OCI-LY7 (cell line): Measurements from ENCODE around the gene CLEC16A. TPM values are rescaled to one million over a fixed set of nuclear protein-coding genes. Genes with fewer than 3 reads are reported as not detected.

ENCODE experiments used
- BruUV-seq: library from RNA; stranded (reverse); fragments of 400-500 nt; replicated peaks from 2 replicates; lab custom pipeline; 2021; lab: Mats Ljungman, UMichigan
- CTCF ChIA-PET: fragments of 300-600 bp; sonication (Branson Sonifier 250); formaldehyde crosslinking; loops from one replicate; lab custom pipeline; 2022; ENCODE audit warnings: antibody characterized with exemption; ENCODE audit not compliant: unreplicated experiment; lab: Charles Lee
- POLR2A ChIA-PET: fragments of 300-600 bp; sonication (Branson Sonifier 250); formaldehyde crosslinking; loops from one replicate; lab custom pipeline; 2022; ENCODE audit warnings: antibody characterized with exemption; lab: Charles Lee
- DNase-seq: peaks from one replicate; pipeline ENCODE4 v3.0.0-alpha.2; 2015; ENCODE audit warnings: low spot score
- H2AFZ ChIP-seq: fragments of 200-600 bp; sonication (generic), shearing (Covaris generic); 2 replicates; pipeline ENCODE4 v1.6.1; 2014; ENCODE audit warnings: mild to moderate bottlenecking, antibody characterized with exemption, low read length, moderate library complexity
- H3K27ac ChIP-seq: fragments of 200-600 bp; sonication (generic); 2 replicates; pipeline ENCODE4 v1.5.1; 2014; ENCODE audit warnings: mixed run types, low read depth, mild to moderate bottlenecking, moderate library complexity, low read length, inconsistent platforms; ENCODE audit not compliant: poor library complexity, severe bottlenecking
- H3K36me3 ChIP-seq: fragments of 200-600 bp; sonication (generic); 2 replicates; pipeline ENCODE4 v1.6.1; 2014; ENCODE audit warnings: mild to moderate bottlenecking, antibody characterized with exemption, low read length, moderate library complexity, mixed read lengths; ENCODE audit not compliant: insufficient read depth
- H3K4me1 ChIP-seq: fragments of 200-600 bp; sonication (generic); 2 replicates; pipeline ENCODE4 v1.5.1; 2014; ENCODE audit warnings: mild to moderate bottlenecking, low read length; ENCODE audit not compliant: insufficient read depth, poor library complexity, severe bottlenecking
- H3K4me2 ChIP-seq: fragments of 200-600 bp; sonication (generic); 2 replicates; pipeline ENCODE4 v1.6.1; 2014; ENCODE audit warnings: mild to moderate bottlenecking, low read length
- H3K4me3 ChIP-seq: fragments of 200-600 bp; sonication (generic); 2 replicates; pipeline ENCODE4 v1.5.1; 2014; ENCODE audit warnings: mild to moderate bottlenecking, low read depth, low read length; ENCODE audit not compliant: poor library complexity, severe bottlenecking
- H3K79me2 ChIP-seq: fragments of 200-600 bp; sonication (generic); 2 replicates; pipeline ENCODE4 v1.6.1; 2016; ENCODE audit warnings: low read depth, mild to moderate bottlenecking, low read length, moderate library complexity, mixed read lengths; ENCODE audit not compliant: insufficient read depth
- H3K9me2 ChIP-seq: fragments of 200-600 bp; sonication (generic); 2 replicates; pipeline ENCODE4 v1.6.1; 2016; ENCODE audit warnings: mild to moderate bottlenecking, low read length, mixed read lengths; ENCODE audit not compliant: insufficient read depth
- H3K9me3 ChIP-seq: fragments of 200-600 bp; sonication (generic); 2 replicates; pipeline ENCODE4 v1.6.1; 2014; ENCODE audit warnings: mild to moderate bottlenecking, mixed run types, low read length, mixed read lengths
- H4K20me1 ChIP-seq: fragments of 200-600 bp; sonication (generic); 2 replicates; pipeline ENCODE4 v1.6.1; 2014; ENCODE audit warnings: mild to moderate bottlenecking, antibody characterized with exemption, low read length, moderate library complexity, mixed read lengths; ENCODE audit not compliant: insufficient read depth
- EZH2phosphoT487 ChIP-seq: fragments of 200-600 bp; sonication (generic); IDR thresholded peaks from 2 replicates; pipeline ENCODE4 v1.6.1; 2018; ENCODE audit warnings: low read depth, borderline replicate concordance, mild to moderate bottlenecking, mixed run types, antibody characterized with exemption, low read length, moderate library complexity, mixed read lengths
- intact Hi-C: fragments of 100-400 bp; cut with micrococcal nuclease; formaldehyde crosslinking; loops from one replicate; pipeline ENCODE4 v1.10.0; 2022; ENCODE audit not compliant: unreplicated experiment
- total RNA-seq, 2 experiments: library from RNA; depleted of rRNA in 1 of 2; stranded (reverse); fragments of >200 nt in 1 of 2; shearing (Covaris generic) in 1 of 2; gene quantifications; 2 replicates each; pipeline ENCODE4 v1.2.3, GENCODE V29; 2014 to 2022
- TF ChIP-seq, protein P1 (sequence below): fragments of 200-600 bp; sonication (generic); conservative IDR thresholded peaks from 2 replicates; pipeline ENCODE4 v1.5.1; 2014; ENCODE audit warnings: mild to moderate bottlenecking, antibody characterized with exemption, low read length, moderate library complexity, mixed read lengths

The CLEC16A gene
- total RNA-seq, 2 experiments from 2014 or later: 26.2 to 50.9 TPM

DNA sequence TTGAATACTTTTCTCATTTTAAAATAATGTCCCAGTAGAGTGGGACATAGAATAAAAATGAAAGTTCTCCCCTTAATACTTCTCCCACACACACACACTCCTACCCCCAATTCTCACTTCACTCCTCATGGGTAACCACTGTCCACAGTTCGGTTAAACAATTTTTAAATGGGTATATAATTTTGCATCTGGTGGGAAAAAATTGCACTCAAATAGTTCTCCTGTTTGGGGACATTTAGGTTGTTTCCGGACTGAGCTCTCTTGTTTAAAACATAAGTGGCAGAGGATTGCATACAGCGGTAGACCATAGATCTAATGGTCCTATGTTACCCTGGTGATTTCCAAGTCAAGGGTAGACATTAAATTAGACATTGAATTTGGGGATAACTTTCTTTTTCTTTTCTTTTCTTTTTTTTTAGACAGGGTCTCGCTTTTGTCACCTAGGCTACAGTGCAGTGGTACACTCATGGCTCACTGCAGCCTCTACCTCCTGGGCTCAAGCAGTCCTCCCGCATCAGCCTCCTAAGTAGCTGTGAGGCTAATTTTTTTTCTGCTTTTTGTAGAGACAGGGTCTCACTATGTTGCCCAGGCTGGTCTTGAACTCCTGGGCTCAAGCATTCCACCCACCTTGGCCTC, 173.3 kb downstream of the CLEC16A start:
- intact Hi-C loops: no loop called here

DNA sequence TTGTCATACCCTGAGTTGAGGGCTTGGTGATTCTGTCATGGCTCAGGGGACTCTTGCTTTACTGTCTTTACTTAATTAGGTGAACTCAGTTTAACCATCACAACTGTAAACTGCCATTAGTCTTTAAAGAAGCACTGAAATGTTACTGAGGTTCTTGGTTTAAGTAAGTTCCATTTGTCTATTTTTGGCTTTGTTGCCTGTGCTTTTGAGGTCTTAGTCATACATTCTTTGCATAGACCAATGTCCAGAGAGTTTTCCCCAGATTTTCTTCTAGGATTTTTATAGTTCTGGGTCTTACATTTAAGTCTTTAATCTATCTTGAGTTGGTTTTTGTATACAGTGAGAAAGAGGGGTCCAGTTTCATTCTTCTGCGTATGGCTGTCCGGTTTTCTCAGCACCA, 174.1 kb downstream of the CLEC16A start:
- intact Hi-C loops: no loop called here
- POLR2A ChIA-PET: interaction anchor here (0.7 kb wide), 1 partner anchor 137 kb away, joined by 3 read pairs; no protein-coding TSS in a partner anchor
- CTCF ChIA-PET: no interaction called here
- Histone ChIP-seq H3K27ac (no peak overlapping the region), H3K9me3 (no peaks in the 10 kb centered on the region), H2AFZ (no peak overlapping the region), H3K36me3 (peaks cover 25% of the 10 kb centered on the region; the same call in 1 of the 2 replicates), H3K9me2 (no peaks in the 10 kb centered on the region), H3K4me2 (no peak overlapping the region), H3K4me3 (no peak overlapping the region), H4K20me1 (no peaks in the 10 kb centered on the region), H3K4me1 (no peaks in the 10 kb centered on the region), H3K79me2 (no peaks in the 10 kb centered on the region)
- TF ChIP-seq, protein P1, sequence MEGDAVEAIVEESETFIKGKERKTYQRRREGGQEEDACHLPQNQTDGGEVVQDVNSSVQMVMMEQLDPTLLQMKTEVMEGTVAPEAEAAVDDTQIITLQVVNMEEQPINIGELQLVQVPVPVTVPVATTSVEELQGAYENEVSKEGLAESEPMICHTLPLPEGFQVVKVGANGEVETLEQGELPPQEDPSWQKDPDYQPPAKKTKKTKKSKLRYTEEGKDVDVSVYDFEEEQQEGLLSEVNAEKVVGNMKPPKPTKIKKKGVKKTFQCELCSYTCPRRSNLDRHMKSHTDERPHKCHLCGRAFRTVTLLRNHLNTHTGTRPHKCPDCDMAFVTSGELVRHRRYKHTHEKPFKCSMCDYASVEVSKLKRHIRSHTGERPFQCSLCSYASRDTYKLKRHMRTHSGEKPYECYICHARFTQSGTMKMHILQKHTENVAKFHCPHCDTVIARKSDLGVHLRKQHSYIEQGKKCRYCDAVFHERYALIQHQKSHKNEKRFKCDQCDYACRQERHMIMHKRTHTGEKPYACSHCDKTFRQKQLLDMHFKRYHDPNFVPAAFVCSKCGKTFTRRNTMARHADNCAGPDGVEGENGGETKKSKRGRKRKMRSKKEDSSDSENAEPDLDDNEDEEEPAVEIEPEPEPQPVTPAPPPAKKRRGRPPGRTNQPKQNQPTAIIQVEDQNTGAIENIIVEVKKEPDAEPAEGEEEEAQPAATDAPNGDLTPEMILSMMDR: no peak
- no peak for TF ChIP-seq EZH2phosphoT487
- BruUV-seq: no TSS peak
- DNase-seq: no peak

More for the DNA sequence above, 173.3 kb downstream of the CLEC16A start:
- H3K9me3 ChIP-seq: no peaks in the 10 kb centered on the region
- H3K36me3 ChIP-seq: peaks cover 19% of the 10 kb centered on the region; the same call in 1 of the 2 replicates
- TF ChIP-seq, protein P1: no peak
- no TSS peak for BruUV-seq
- no peak overlapping the region for H3K4me2 ChIP-seq
- H3K4me3 ChIP-seq: no peak overlapping the region
- no peaks in the 10 kb centered on the region for H4K20me1 ChIP-seq
- ChIA-PET CTCF (no interaction called here), POLR2A (no interaction called here)
- no peak overlapping the region for H2AFZ ChIP-seq
- H3K79me2 ChIP-seq: no peaks in the 10 kb centered on the region
- no peaks in the 10 kb centered on the region for H3K9me2 ChIP-seq
- H3K4me1 ChIP-seq: no peaks in the 10 kb centered on the region
- no peak for DNase-seq
- H3K27ac ChIP-seq: no peak overlapping the region

DNA sequence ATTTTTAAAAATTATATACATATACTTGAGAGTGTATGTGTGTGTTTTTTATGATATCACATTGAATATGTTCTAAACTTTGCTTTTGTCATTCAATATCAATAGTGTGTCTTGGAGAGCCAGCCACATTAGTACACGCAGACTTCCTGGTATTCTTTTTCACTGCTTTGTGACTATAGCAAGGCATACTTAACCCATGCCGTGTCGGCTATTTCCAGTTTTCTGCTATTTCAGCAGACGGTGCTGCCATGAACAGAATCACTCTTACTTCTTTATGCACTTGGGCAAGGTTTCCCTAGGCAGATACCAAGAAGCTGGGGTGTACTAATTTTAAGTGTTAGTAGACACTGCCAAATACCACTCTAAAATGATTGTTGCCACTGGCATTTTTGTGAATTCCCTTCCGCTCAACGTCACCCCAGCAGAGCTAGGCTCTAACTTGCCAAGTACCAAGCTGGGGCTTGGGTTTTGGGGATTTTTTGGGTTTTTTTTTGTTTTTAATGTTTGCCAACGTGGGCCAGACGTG, 176.8 kb downstream of the CLEC16A start:
- Histone ChIP-seq H3K79me2 (no peaks in the 10 kb centered on the region), H3K27ac (no peak overlapping the region), H3K36me3 (peaks cover 50% of the 10 kb centered on the region; the same call in 1 of the 2 replicates), H3K9me3 (no peaks in the 10 kb centered on the region), H3K4me2 (no peak overlapping the region), H4K20me1 (no peaks in the 10 kb centered on the region), H3K9me2 (no peaks in the 10 kb centered on the region), H3K4me1 (no peaks in the 10 kb centered on the region), H3K4me3 (no peak overlapping the region), H2AFZ (no peak overlapping the region)
- BruUV-seq: no TSS peak
- no peak for DNase-seq
- intact Hi-C loops: no loop called here
- TF ChIP-seq, protein P1: no peak
- no peak for TF ChIP-seq EZH2phosphoT487
- ChIA-PET CTCF (no interaction called here), POLR2A (no interaction called here)
